Measurements from ENCODE around the gene RBM24. TPM values are rescaled to one million over a fixed set of nuclear protein-coding genes. Genes with fewer than 3 reads are reported as not detected.
"Not testable (repeated sequence)": the region's sequence is repeated elsewhere in the genome, so short reads cannot be mapped to it uniquely, and the experiment has no call there.

Gene RBM24
- total RNA-seq, 2 experiments from 2014 or later: not detected

- CTCF ChIA-PET: no interaction called here
- H3K4me3 Mint-ChIP-seq: no peak overlapping the region
- no peak overlapping the region for H3K27ac Mint-ChIP-seq
- peaks cover 6% of the 10 kb centered on the region for H3K27me3 Mint-ChIP-seq
- H3K9me3 Mint-ChIP-seq: no peaks in the 10 kb centered on the region
- DNase-seq: no peak
- POLR2A ChIA-PET: no interaction called here
- intact Hi-C loops (cut with micrococcal nuclease): no loop called here
- no peaks in the 10 kb centered on the region for H3K4me1 Mint-ChIP-seq (ENCODE audit: low read depth)
- H3K36me3 Mint-ChIP-seq: no peaks in the 10 kb centered on the region
These were observed 16.3 kb downstream of the RBM24 start for GRCh38 chr6:17297271-17298080.

DNA sequence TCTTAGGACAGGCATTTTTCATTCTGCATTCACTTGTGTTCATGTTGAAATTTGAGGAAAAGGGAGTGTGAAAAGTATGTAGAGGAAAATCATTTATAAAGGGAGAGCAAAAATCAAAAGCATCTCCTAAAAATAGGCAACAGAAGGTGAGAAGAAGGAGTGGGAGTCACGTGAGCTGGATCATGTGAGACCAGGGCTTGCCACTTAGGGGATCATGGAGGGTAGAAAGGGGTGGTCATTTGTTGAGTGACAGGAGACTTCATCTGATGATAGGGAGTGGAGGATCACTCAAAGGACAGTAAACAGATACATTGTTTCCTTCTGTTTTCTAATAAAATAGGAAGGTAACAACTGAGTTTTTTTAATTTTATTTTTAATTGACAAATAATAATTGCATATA, 17.1 kb downstream of the RBM24 start:
- POLR2A ChIA-PET: no interaction called here
- peaks cover 6% of the 10 kb centered on the region for H3K27me3 Mint-ChIP-seq
- no peaks in the 10 kb centered on the region for H3K36me3 Mint-ChIP-seq
- intact Hi-C loops (cut with micrococcal nuclease): no loop called here
- H3K27ac Mint-ChIP-seq: no peak overlapping the region
- no peaks in the 10 kb centered on the region for H3K4me1 Mint-ChIP-seq (ENCODE audit: low read depth)
- H3K9me3 Mint-ChIP-seq: no peaks in the 10 kb centered on the region
- CTCF ChIA-PET: no interaction called here
- H3K4me3 Mint-ChIP-seq: no peak overlapping the region
- no peak for DNase-seq

GRCh38 chr6:17299222-17299621, 18.1 kb downstream of the RBM24 start:
- Mint-ChIP-seq H3K4me1 (ENCODE audit: low read depth) (no peaks in the 10 kb centered on the region), H3K9me3 (no peaks in the 10 kb centered on the region), H3K27ac (no peak overlapping the region), H3K36me3 (no peaks in the 10 kb centered on the region), H3K27me3 (peaks cover 6% of the 10 kb centered on the region), H3K4me3 (no peak overlapping the region)
- no peak for DNase-seq
- ChIA-PET CTCF (no interaction called here), POLR2A (no interaction called here)
- intact Hi-C loops (cut with micrococcal nuclease): no loop called here

DNA sequence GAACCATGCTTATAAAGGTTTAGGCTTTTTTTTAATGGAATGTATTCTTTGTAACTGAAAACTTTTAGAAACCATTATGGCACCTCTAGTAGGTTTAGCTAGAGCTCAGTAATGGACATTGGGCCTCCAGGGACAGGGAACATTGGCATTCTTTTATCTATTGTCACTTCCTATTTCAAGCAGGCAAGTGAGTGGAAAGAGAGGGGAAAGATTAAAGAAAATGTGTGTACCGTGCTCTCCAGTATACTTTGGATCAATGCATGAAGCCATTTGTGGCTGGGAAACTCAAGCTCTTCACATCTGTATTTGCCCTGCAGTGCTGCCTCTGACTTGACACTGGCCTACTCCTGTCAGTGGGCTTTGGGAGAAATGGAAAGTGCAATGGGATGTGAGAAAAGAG, 18.6 kb downstream of the RBM24 start:
- intact Hi-C loops (cut with micrococcal nuclease): no loop called here
- H3K36me3 Mint-ChIP-seq: no peaks in the 10 kb centered on the region
- no peaks in the 10 kb centered on the region for H3K4me1 Mint-ChIP-seq (ENCODE audit: low read depth)
- no peak overlapping the region for H3K4me3 Mint-ChIP-seq
- peaks cover 6% of the 10 kb centered on the region for H3K27me3 Mint-ChIP-seq
- no peaks in the 10 kb centered on the region for H3K9me3 Mint-ChIP-seq
- POLR2A ChIA-PET: no interaction called here
- CTCF ChIA-PET: no interaction called here
- no peak for DNase-seq
- no peak overlapping the region for H3K27ac Mint-ChIP-seq

DNA sequence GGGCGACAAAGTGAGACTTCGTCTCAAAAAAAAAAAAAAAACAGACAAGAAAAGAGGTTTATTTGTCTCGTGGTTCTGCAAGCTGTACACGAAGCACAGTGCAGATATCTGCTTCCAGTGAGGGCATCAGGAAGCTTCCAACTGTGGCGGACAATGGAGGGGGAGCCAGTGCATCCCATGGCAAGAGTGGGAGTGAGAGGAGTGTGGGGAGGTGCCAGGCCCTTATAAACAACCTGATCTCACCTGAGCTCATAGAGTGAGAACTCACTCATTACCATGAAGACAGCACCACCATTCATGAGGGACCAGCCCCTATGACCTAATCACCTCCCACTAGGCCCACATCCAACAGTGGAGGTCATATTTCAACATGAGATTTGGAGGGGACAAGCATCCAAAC, 19.5 kb downstream of the RBM24 start:
- DNase-seq: no peak
- Mint-ChIP-seq H3K36me3 (no peaks in the 10 kb centered on the region), H3K27ac (no peak overlapping the region), H3K9me3 (no peaks in the 10 kb centered on the region), H3K4me3 (no peak overlapping the region), H3K27me3 (peaks cover 5% of the 10 kb centered on the region), H3K4me1 (ENCODE audit: low read depth) (no peaks in the 10 kb centered on the region)
- intact Hi-C loops (cut with micrococcal nuclease): no loop called here
- POLR2A ChIA-PET: no interaction called here
- CTCF ChIA-PET: no interaction called here

DNA sequence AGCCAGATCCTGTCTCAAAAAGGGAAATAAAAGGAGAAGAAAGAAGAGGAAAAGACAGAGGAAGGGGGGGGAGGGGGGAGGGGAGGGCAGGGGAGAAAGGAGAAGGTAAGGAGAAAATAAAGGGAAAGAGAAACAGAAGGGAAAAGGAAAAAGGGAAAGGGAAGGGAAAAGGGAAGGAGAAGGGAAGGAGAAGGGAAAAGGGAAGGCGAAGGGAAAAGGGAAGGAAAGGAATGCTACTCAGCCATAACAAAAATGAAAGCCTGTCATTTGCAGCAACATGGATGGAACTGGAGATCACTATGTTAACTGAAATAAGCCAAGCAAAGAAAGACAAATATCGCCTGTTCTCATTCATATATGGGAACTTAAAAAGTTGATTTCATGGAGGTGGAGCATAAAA, 22.3 kb downstream of the RBM24 start:
- no peak overlapping the region for H3K27ac Mint-ChIP-seq
- no peak for DNase-seq
- no peaks in the 10 kb centered on the region for H3K9me3 Mint-ChIP-seq
- intact Hi-C loops (cut with micrococcal nuclease): no loop called here
- peaks cover 5% of the 10 kb centered on the region for H3K27me3 Mint-ChIP-seq
- ChIA-PET POLR2A (no interaction called here), CTCF (no interaction called here)
- H3K4me3 Mint-ChIP-seq: no peak overlapping the region
- no peaks in the 10 kb centered on the region for H3K36me3 Mint-ChIP-seq
- no peaks in the 10 kb centered on the region for H3K4me1 Mint-ChIP-seq (ENCODE audit: low read depth)

- Mint-ChIP-seq H3K27me3 (peaks cover 5% of the 10 kb centered on the region), H3K4me3 (no peak overlapping the region), H3K27ac (no peak overlapping the region), H3K4me1 (ENCODE audit: low read depth) (no peaks in the 10 kb centered on the region), H3K36me3 (no peaks in the 10 kb centered on the region), H3K9me3 (no peaks in the 10 kb centered on the region)
- POLR2A ChIA-PET: no interaction called here
- intact Hi-C loops (cut with micrococcal nuclease): no loop called here
- CTCF ChIA-PET: no interaction called here
- DNase-seq: no peak
These were observed 24.2 kb downstream of the RBM24 start for GRCh38 chr6:17305219-17306001.

- CTCF ChIA-PET: no interaction called here
These were observed 30.6 kb downstream of the RBM24 start for GRCh38 chr6:17311595-17312311.

DNA sequence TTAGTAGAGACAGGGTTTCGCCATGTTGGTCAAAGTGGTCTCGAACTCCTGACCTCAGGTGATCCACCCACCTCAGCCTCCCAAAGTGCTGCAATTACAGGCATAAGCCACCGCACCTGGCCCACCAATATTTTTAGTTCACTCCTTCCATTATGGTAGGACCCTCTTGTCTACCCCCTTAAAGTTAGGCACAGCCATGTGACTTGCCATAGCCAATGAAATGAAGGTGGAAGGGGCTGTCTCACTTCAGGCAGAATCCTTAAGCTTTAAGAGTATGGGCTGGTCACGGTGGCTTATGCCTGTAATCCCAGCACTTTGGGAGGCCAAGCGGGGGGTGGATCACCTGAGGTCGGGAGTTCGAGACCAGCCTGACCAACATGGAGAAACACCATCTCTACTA, 32.1 kb downstream of the RBM24 start:
- CTCF ChIA-PET; H3K27ac Mint-ChIP-seq; H3K9me3 Mint-ChIP-seq; H3K4me1 Mint-ChIP-seq (ENCODE audit: low read depth); intact Hi-C loops (cut with micrococcal nuclease); H3K27me3 Mint-ChIP-seq; DNase-seq; POLR2A ChIA-PET; H3K36me3 Mint-ChIP-seq; H3K4me3 Mint-ChIP-seq: not testable (repeated sequence)

More at GRCh38 chr6:17311595-17312311, 30.6 kb downstream of the RBM24 start:
- intact Hi-C loops (cut with micrococcal nuclease): no loop called here
- no peak for DNase-seq
- H3K27ac Mint-ChIP-seq: no peak overlapping the region
- H3K4me3 Mint-ChIP-seq: no peak overlapping the region
- H3K9me3 Mint-ChIP-seq: peaks cover 2% of the 10 kb centered on the region
- H3K27me3 Mint-ChIP-seq: peaks cover 2% of the 10 kb centered on the region
- no peaks in the 10 kb centered on the region for H3K4me1 Mint-ChIP-seq (ENCODE audit: low read depth)
- no peaks in the 10 kb centered on the region for H3K36me3 Mint-ChIP-seq
- POLR2A ChIA-PET: no interaction called here

- Mint-ChIP-seq H3K36me3 (no peaks in the 10 kb centered on the region), H3K27me3 (peaks cover 2% of the 10 kb centered on the region), H3K27ac (no peak overlapping the region), H3K9me3 (peaks cover 2% of the 10 kb centered on the region), H3K4me3 (no peak overlapping the region), H3K4me1 (ENCODE audit: low read depth) (no peaks in the 10 kb centered on the region)
- ChIA-PET CTCF (no interaction called here), POLR2A (no interaction called here)
- DNase-seq: no peak
- intact Hi-C loops (cut with micrococcal nuclease): no loop called here
These were observed 32.8 kb downstream of the RBM24 start for GRCh38 chr6:17313971-17314370.

DNA sequence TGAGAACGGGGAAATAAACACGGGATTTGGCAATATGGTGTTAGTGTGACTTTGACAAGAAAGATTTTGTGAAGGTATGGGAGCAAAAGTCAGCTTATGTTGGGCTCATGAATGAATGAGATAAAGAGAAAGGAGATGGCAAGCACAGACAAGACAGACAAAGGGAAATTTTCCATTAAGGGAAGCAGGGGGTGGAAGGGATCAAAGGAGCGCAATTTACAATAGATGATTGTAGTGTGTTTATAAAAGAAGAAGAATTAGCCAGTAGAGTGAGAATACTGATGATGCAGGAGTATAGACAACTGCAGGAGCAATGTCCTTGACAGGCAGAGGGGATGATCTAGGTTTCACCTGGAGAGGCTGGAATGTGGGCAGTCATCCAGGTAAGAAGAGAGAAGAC, 34.1 kb downstream of the RBM24 start:
- H3K27me3 Mint-ChIP-seq: peaks cover 2% of the 10 kb centered on the region
- no peak overlapping the region for H3K27ac Mint-ChIP-seq
- peaks cover 2% of the 10 kb centered on the region for H3K9me3 Mint-ChIP-seq
- H3K4me1 Mint-ChIP-seq (ENCODE audit: low read depth): no peaks in the 10 kb centered on the region
- CTCF ChIA-PET: no interaction called here
- intact Hi-C loops (cut with micrococcal nuclease): no loop called here
- H3K4me3 Mint-ChIP-seq: no peak overlapping the region
- no peaks in the 10 kb centered on the region for H3K36me3 Mint-ChIP-seq
- POLR2A ChIA-PET: no interaction called here
- no peak for DNase-seq

DNA sequence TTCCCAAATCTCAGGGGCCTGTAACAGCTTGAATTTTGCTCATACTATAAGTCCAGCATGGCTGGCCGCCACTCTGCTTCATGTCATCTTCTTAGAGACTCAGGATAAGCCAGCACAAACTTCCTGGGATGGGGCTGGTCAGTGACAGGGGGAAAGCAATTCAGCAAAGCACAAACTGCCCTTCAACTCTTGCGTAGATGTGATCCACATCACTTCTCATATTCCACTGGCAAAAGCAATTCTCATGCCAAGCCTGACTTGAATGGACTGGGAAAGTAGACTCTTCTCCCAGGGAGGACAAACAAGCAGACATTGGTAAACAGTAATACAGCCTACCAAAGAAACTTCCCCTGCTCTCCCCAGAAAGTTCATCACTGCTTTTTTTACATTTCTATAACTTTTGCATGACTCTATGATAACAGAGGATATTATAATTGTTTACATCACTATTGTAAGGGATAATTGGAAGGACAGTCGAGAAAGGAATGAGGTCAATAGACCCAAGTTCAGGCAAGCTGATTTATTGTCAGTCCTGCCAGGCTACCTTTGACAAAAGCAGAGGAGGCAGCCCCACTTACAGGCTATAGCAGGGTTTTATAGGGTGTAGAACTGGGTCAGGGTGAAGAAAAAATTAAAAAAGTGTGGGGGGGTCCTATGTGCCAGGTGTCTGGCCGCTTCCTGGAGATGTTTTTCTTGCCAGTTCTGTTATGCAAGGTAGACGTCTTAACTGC, 37.4 kb downstream of the RBM24 start:
- no peak for DNase-seq
- Mint-ChIP-seq H3K27me3 (no peaks in the 10 kb centered on the region), H3K36me3 (no peaks in the 10 kb centered on the region), H3K4me1 (ENCODE audit: low read depth) (no peaks in the 10 kb centered on the region), H3K27ac (no peak overlapping the region), H3K9me3 (peaks cover 2% of the 10 kb centered on the region), H3K4me3 (no peak overlapping the region)
- intact Hi-C loops (cut with micrococcal nuclease): no loop called here
- CTCF ChIA-PET: no interaction called here
- POLR2A ChIA-PET: no interaction called here

Data from activated CD4-positive, alpha-beta memory T cell treated with anti-CD3 and anti-CD28 coated beads for 36 hours (primary cell).